DOHH2 (cell line): ENCODE measurements around the gene PCED1B.

Experiments used
- CTCF ChIP-seq: fragments of 200-600 bp; sonication (generic); IDR thresholded peaks from one replicate; pipeline ENCODE4 v1.5.1; 2014; ENCODE audit warnings: antibody characterized with exemption, mild to moderate bottlenecking, low read depth, low read length; ENCODE audit not compliant: poor library complexity, severe bottlenecking
- EZH2phosphoT487 ChIP-seq: fragments of 200-600 bp; sonication (generic); IDR thresholded peaks from 2 replicates; pipeline ENCODE4 v1.6.1; 2017; ENCODE audit warnings: borderline replicate concordance, mild to moderate bottlenecking, antibody characterized with exemption, low read length, moderate library complexity, mixed read lengths

- TF ChIP-seq CTCF (no peak), EZH2phosphoT487 (no peak)
These were observed 196.8 kb downstream of the PCED1B start for GRCh38 chr12:47276253-47276620.
